ENCODE results near the gene DNAJC5. TPM values are rescaled to one million over a fixed set of nuclear protein-coding genes. Genes with fewer than 3 reads are reported as not detected.

Gene DNAJC5
- total RNA-seq, 4 donors from 2014 or later = 29.9 to 56.3 (median 45.4) TPM

Small RNAs within 50 kb of the gene (small RNA-seq; reads per million reads assigned to genes)
- gene MIR647 = not detected
- not detected for gene MIR941-2
- gene MIR941-4 = not detected
- gene MIR941-5 = not detected
- not detected for gene RNU1-134P

Other genes with a start within 250 kb of the DNAJC5 start
- gene STMN3, start 241.7 kb upstream of the DNAJC5 start, total RNA-seq = 10 to 100 TPM in 2 of 4 donors, 1 to 10 TPM in 2; 7.6 to 17.4 (median 12.0) TPM
- 10 to 100 TPM; 10.2 to 34.4 (median 21.6) TPM for gene RTEL1, start 236.8 kb upstream of the DNAJC5 start, total RNA-seq
- gene TNFRSF6B, start 198.5 kb upstream of the DNAJC5 start, total RNA-seq = 10 to 100 TPM; 10.5 to 91.9 (median 12.3) TPM
- gene ARFRP1, start 187.2 kb upstream of the DNAJC5 start, total RNA-seq = 10 to 100 TPM; 25.5 to 44.3 (median 40.9) TPM
- gene ZGPAT, start 187.1 kb upstream of the DNAJC5 start, total RNA-seq = 10 to 100 TPM; 13.2 to 34.5 (median 20.6) TPM
- gene LIME1, start 158.5 kb upstream of the DNAJC5 start, total RNA-seq = 10 to 100 TPM in 2 of 4 donors, 1 to 10 TPM in 2; 7.4 to 21.1 (median 14.0) TPM
- 10 to 100 TPM; 25.3 to 82.0 (median 40.9) TPM for gene SLC2A4RG, start 155.3 kb upstream of the DNAJC5 start, total RNA-seq
- gene ZBTB46, start 63.9 kb upstream of the DNAJC5 start, total RNA-seq = 10 to 100 TPM; 11.1 to 65.3 (median 17.8) TPM
- gene ABHD16B, start 33.6 kb upstream of the DNAJC5 start, total RNA-seq = not detected
- gene TPD52L2, start 29.9 kb upstream of the DNAJC5 start, total RNA-seq = 100 to 1,000 TPM; 102 to 131 (median 113) TPM
- gene UCKL1, start 61.3 kb downstream of the DNAJC5 start, total RNA-seq = 10 to 100 TPM; 25.7 to 48.9 (median 30.3) TPM
- 1 to 10 TPM; 6.4 to 9.8 (median 7.2) TPM for gene ZNF512B, start 74.8 kb downstream of the DNAJC5 start, total RNA-seq
- gene SAMD10, start 84.5 kb downstream of the DNAJC5 start, total RNA-seq = 1 to 10 TPM in 1 of 4 donors, under 1 TPM in 2, not detected in 1; 0.48 to 1.2 (median 0.84) TPM
- 10 to 100 TPM; 34.7 to 43.8 (median 40.2) TPM for gene PRPF6, start 86.0 kb downstream of the DNAJC5 start, total RNA-seq
- gene C20orf204, start 141.1 kb downstream of the DNAJC5 start, total RNA-seq = 1 to 10 TPM in 1 of 4 donors, under 1 TPM in 3; 0.37 to 6.5 (median 0.68) TPM
- 10 to 100 TPM in 1 of 4 donors, 1 to 10 TPM in 3; 2.9 to 16.7 (median 7.7) TPM for gene SOX18, start 154.5 kb downstream of the DNAJC5 start, total RNA-seq
- gene TCEA2, start 168.1 kb downstream of the DNAJC5 start, total RNA-seq = 10 to 100 TPM; 20.5 to 34.8 (median 23.4) TPM
- gene RGS19, start 184.4 kb downstream of the DNAJC5 start, total RNA-seq = 10 to 100 TPM; 14.0 to 45.1 (median 29.3) TPM
- gene OPRL1, start 185.0 kb downstream of the DNAJC5 start, total RNA-seq = 1 to 10 TPM in 3 of 4 donors, under 1 TPM in 1; 0.96 to 4.4 (median 1.4) TPM
- under 1 TPM in 1 of 4 donors, not detected in 3; 0.65 TPM for gene LKAAEAR1, start 189.3 kb downstream of the DNAJC5 start, total RNA-seq
- not detected for gene NPBWR2, start 212.4 kb downstream of the DNAJC5 start, total RNA-seq